Activated naive CD4-positive, alpha-beta T cell treated with Interleukin-2 at 50 U/mL for 16 hours (primary cell): Measurements from ENCODE around the gene SMOC1.
A peak's percentile ranks its signal among the peaks of the same experiment; 100 is the strongest.

Experiments
- DNase-seq: peaks from one replicate; pipeline ENCODE4 v3.0.0-alpha.2; 2020

The SMOC1 gene

DNA sequence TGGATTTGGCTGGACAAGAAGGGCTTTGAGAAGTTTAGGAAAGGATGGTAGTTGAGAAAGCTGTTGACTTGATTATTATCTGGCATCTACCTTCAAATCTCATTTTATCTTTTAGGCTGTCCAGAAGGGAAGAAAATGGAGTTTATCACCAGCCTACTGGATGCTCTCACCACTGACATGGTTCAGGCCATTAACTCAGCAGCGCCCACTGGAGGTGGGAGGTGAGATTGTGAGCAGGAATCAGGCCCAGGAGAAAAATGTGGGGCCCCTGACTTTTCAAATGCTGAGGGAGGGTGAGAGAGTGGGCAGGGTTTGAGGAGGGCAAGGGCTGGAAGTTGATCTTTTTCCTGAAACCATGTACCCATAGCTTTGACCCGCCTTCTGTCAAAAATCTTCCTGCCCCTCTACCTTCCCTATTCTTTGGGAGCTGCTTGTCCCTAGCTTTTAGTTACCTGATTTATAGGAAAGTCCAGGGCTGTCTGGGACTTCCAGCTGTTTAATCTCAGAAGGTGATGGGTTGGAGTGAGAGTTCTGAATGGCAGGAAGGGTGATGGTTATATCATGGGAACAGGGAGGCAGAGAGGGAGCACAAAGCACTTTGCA is 134.2 kb downstream of the SMOC1 start:
- DNase-seq, result no peak

DNA sequence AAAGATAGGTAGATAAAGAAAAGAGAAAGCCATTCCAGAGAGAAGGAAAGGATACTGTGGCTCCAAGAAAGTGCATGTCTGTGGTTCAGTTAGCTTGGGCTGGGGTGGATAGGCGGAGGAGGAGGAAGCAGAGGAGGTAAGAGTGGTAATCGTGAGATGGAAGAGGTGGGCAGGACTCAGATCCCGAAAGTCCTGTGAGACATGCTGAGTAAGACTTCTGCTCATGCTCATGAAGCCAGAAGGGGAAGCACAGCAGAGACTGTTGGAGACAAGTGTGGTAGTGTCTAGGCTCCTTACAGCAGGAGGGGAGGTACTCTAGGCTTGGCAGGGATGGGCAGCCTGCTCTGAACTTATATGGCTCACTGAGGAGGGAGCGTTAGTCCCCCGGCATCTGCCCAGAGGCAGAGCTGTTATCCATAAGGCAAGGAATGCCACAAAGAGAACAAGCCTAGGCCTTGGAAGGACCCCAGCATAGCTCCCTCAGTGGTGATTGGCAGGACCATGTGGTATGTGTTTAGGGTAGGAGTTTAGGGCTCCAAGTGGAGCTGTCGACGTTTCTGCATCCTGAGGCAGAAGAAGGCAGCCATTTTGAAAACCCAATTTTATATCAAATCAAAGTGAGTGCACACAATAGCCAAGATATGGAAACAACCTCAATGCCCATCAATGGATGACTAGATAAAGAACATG is 135.3 kb downstream of the SMOC1 start:
- no peak for DNase-seq

DNA sequence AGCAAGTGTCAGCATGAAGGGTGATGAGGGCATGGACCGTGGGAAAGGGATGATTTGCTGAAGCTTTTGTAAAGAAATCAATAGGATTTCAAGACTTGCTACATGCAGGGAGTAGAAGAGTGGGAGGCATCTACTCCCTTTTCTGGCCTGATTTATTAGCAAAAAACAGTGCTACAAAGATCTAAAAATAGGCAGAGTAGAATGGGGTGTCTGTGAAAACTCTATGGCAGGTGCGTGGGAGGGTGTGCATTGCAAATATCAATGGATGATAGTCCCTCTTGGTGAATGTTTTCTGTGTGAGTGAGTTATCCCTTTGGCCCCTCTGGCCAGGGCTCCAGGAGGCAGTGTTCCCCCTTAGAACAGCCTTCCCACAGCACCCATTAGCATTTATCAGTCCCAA is 139.0 kb downstream of the SMOC1 start:
- no peak for DNase-seq

DNA sequence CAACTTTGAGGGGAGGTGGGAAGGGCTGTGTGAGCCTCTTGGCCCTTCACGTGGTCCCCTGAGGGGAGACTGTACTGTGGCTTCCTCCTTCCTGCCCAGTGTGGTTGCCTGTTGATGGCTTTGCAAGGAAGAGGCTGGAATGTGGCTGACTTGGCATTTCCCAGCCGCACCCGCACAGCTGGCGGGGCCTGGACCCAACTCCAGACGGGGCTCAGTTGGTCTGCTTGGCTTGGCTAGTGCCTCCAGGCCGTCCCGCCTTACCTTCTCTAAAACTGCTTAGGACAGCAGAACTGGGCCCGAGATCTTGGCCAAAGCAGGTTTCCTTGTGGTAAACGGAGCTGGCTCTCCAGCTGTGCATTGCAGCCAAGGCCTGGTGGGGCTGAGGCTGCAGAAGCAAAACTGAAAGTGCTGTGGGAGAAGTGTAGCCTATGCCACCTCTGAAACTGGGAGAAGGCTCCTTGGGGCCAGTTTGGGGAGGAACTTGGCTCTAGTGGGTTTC is 139.5 kb downstream of the SMOC1 start:
- DNase-seq, result no peak

DNA sequence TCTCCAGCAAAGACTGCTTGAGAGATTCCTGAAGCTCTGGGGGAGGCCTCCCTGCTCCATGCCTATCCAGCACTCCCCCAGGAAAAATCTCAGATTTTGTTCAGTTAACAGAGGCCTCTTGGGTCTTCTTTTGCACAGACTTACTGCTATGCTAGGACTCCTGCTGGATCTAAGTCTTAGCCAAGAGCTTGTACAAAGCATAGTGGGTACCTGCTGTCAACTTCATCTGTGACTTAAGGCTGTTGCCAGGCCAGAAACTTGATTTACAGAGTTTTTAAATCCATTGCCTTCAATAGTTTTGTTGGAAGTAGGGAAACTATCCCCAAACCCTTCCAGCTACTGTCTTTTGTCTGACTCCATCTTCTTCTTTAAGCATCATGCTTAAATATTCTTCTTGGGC is 140.5 kb downstream of the SMOC1 start:
- DNase-seq, result no peak

DNA sequence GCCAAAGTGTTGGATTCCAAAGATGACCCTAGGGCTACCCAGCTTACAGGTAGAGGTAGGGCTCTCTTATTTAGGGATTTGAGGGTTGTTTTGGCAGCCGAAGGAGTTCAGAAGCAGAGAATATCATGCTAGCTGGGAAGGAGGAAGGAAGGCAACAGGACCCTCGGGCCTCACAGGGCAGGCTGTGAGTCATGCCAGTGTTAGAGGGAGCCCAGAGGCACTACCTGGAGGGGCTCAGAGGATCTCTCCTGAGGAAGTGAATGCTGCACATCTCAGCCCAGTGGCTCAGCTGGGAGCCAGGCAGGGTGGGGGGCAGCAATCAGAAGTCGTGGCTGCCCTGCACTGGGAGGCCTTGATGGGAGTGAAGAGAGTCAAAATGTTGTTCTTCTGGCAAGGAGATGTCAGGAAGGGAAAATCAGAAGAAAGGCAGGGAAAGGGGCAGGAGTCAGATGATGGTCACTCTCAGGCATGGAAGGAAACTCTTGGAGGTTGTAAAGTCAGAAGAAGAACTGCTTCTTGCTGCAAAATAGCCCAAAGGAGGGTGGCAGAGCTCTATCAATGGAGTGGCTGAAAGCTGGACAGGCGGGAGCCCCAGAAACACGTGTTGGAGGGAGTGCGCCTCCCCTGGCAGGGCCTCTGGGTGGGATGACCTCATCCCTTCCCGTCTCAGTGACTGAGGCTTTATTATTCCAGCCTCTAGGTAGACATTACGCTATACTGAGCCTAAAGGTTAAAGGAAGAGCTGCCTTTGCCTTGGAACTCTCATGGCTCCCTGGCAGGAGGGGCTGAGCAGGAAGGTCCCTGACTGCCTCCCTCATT is 141.3 kb downstream of the SMOC1 start:
- no peak for DNase-seq

DNA sequence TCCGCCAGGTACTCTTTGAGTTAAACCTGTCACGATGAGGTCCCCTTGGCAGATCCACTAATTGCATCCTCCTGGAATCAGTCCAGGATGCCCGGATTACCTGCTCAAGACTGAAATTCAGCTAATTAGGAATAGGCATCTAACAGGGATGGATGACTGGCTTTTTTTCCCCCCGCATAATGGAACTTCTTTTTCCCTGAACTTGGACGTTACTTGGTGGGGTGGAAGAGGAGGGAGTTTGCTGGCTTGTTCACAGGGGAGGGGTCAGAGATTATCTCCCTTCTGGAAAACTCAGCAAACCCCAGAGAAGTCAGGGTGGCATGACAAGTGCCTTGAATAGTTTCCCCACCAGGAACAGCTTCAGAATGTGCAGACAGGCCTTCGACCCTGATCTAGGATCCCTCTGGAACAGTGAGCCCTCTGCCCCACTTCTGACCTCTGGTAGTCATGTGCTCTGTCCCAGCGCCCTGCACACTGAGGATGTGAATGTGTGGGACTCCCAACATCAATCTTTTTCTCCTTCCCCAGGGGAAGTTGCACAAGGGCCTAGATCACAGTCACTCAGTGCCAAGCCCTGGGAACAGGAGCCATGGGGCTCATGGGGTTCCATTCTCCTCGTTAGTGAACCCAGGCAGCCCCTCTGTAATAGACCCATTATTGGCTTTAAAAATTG is 142.5 kb downstream of the SMOC1 start:
- no peak for DNase-seq

DNA sequence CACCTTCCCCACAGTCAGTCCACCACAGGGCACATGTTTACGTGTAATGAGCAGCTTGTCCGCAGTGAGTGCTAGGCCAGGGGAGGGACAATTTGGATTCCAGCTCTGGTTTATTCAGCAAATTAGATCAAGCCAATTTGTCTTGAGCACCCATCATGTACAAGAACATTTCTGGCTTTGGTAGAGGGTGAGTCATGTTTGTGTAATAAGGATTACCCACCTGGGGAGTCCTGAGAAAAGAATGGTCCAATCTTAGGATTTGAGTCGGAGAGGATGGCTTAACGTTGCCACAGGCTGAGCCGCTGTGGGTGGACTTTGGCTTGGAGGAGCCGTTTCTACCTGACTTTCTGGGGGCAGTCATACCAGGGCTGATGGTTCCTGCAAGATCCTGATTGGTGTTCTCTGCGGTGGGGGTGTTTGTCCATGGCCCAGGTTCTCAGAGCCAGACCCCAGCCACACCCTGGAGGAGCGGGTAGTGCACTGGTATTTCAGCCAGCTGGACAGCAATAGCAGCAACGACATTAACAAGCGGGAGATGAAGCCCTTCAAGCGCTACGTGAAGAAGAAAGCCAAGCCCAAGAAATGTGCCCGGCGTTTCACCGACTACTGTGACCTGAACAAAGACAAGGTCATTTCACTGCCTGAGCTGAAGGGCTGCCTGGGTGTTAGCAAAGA is 143.7 kb downstream of the SMOC1 start:
- no peak for DNase-seq

DNA sequence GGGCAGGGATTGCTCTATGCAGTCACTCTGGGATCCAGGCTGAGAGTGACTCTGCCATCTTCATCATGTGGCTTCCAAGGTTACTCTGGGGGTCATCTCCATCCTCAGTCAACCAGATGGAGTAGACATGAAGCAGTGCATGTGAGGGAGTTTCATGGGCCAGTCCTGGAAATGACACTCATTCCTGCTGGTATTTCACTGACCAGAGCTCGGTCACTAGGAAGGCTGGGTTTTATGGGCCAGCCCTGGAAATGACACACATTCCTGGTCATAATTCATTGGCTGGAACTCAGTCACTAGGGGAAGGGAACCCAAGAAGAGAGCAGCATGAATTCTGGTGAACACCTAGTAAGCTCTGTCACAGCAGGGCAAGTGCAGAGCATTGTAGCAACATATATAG is 144.7 kb downstream of the SMOC1 start:
- DNase-seq, result no peak

DNA sequence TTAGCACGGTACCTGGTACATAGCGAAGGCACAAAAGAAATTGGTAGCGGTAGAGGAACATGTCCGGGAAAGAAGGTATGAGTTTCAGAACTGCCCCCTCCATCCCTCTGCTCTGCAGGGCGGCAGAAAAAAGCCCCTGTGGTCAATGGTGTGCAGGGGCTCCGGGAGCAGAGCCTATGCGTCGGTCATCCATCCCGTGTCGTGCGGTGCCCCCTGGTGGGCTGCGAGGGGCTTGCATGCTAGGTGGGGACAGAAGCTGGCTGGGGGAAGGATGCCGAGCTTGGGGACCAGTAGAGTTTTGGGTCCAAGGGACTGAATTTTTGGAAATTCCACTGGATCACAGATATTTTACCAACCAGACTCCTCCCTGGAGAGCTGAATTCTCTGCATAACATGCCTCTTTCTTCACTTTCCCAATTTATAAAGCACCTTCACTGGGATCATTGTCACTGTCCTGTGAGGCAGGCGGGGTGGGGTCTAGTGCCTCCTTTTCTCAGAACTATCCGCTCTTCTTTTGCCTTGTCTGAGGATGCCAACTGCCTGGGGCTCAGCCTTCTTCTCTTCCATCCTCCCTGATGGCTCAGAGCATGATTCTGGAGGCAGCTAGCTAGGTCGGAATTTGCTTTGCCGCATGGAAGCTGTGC is 148.7 kb downstream of the SMOC1 start:
- DNase-seq, result peak; percentile 56

DNA sequence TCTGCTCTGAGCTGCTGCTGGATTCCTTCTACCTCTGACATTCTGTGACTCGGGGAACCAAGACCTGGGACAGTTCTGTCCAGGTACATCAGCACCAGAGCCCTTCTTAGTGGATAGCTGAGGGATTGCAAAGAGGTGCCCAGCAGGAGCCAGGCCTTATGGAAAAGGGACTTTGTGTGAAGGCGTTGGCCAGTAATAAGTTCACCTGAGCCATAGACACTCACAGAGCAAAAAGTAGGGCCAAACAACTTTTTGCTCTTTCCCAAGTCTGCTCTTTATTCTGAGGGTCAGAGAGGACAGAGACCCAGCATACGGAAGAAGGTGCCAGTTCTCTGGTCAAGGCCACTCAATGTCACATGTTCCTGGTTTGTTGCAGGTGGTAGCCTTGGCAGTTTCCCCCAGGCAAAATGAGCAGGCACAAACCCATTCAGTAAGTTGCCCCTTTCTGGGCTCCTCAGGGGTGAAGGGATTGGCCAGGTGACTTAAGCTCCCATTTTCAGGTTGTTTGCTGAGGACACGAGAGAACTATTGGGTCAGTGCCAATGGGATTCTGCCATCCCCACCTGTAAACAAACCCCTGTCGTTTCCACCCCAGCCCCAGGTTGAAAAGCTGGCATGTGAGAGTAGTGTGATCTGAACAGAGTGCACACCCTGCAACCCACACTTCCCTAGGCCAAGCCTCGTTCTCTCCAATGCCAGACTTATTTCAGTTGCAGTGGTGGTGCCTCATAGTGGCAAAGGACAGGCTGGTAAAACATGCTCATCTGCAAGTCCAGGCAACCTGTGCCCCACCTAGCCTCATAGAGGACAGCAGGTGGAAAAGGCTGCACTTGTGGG is 150.3 kb downstream of the SMOC1 start:
- no peak for DNase-seq

DNA sequence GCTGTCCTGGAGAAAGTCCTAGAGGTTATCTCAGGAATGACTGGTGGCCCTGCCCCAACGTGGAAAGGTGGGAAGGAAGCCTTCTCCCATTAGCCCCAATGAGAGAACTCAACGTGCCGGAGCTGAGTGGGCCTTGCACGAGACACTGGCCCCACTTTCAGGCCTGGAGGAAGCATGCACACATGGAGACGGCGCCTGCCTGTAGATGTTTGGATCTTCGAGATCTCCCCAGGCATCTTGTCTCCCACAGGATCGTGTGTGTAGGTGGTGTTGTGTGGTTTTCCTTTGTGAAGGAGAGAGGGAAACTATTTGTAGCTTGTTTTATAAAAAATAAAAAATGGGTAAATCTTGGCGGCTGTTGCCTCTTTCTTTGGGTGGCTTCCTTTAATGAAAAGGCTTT is 152.8 kb downstream of the SMOC1 start:
- DNase-seq, result no peak

DNA sequence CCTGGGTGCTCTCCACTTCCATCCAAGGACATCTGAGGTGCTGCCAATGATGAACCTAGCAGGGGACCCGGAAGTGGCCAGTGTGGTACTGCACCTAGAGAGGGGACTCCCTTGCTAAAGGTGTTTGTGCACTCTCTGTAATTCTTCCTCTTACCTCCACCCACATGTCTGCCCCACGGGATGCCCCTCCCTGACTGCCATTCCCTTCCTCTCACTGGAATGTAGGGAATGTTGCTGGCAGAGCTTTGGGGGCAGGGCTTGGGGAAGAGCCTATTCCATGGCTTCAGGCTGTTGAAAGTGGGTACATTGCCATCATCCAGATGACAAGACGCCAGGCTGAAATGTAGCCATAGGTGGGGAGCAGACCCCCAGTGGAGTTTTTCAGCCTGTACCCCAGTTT is 153.2 kb downstream of the SMOC1 start:
- no peak for DNase-seq

DNA sequence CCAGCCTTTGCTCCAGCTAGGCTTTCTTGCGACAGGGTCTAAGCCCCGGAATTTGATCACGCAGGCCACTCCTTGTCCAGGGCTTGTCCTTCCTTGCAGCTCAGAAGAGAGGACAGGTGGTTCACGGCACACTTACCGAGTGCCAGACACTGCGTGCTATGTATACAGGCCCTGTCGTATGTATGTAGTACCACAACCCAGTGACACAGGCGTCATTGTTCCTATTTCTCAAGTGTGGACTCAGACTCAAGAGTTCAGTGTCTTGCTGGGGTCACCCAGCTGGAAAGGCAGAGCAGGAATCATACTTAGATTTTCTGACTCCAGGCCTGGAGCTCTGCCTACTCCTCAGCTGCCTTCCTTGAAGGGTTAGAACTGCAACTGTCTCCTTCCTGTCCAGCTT is 153.9 kb downstream of the SMOC1 start:
- no peak for DNase-seq

DNA sequence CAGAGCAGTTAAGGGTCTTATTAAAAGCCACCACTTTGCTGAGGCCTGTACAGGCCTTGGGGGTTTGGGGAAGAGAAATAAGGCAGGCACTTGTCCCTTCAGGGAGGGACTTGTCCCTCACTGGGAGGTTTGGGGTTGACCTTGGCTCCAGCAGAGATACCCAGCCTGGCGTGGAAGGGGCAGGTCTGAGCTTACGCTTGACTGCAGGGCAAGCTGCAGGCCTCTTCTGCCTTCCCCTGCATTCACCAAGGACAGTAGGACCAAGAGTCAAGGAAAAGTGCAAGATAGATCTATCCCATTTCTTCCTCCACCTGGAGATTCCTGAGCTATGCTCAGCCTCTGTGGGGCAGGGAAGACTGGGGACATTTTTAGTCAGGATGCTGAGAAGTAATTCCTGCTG is 154.3 kb downstream of the SMOC1 start:
- DNase-seq, result no peak

DNA sequence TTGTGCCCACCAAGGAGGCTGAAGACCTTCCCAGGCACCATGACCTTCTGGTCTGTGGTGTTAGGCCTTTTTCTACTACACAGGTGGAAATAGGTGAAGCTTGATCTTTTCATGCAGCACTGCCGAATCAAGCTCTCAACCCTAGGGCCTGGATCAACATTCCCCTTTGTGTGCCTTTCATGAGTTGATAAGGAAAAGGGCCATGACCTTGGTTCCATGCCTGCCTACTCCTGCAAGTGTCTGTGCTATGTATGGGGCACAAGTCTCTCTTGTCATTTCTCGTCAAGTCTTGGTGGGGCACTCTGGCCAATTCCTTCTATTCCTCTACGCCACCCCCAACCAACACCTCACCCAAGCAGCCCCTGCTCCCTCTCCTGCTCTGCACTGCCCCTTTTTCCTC is 155.0 kb downstream of the SMOC1 start:
- no peak for DNase-seq

DNA sequence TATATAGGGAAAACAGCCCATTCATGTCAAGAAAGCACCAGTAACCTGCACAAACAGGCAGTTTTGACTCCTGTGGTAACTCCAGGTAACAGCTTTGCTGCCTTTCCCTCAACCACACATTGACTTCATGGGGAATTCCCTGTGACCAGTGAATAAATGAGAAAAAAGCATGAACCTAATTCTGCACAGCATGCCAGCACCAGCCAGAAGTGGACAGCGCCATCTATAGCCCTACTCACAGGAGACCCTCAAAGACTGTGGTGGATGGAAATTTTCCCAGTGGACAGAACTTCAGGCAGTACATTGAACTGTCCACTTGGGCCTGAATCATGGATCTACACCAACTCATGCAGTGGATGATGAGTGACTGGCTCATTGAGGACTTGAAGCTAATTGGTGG is 157.4 kb downstream of the SMOC1 start:
- no peak for DNase-seq

DNA sequence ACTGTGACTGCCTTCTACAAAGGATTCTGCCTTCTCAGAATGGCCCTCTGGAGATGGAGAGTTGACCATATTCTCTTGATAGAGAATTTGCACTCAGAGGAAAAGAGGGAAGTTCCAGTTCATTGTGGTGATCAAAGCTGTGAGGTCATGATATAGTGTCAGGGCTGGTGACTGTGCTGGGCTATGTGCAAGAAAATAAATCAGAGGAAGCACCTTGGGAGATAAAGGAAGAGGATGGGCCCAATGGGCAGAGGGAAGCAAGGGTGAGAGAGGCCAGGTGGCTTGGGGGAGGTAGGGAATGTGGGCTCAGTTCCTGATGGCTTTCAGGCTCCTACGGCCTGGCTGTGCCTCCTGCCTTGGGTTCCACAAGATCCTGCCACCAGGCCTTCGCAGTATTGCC is 163.8 kb downstream of the SMOC1 start:
- DNase-seq, result no peak

DNA sequence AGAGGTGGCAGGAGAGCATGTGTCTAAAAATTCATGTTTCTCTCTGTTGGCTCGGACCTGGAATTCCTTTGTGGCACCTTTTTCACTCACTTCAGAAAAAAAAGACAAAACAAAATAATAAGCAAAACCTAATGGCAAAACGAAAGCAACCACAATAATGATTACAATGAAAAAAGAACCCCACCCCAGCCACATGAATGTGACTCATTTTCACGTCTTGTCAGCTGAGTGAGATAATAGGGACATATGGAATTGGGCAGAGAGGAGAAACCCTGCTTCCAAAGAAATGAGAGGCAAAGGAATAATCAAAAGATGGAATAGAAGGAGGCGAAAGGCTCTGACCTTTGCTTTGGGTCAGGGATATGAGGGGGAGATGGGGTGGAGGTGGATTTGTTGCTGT is 166.1 kb downstream of the SMOC1 start:
- no peak for DNase-seq

DNA sequence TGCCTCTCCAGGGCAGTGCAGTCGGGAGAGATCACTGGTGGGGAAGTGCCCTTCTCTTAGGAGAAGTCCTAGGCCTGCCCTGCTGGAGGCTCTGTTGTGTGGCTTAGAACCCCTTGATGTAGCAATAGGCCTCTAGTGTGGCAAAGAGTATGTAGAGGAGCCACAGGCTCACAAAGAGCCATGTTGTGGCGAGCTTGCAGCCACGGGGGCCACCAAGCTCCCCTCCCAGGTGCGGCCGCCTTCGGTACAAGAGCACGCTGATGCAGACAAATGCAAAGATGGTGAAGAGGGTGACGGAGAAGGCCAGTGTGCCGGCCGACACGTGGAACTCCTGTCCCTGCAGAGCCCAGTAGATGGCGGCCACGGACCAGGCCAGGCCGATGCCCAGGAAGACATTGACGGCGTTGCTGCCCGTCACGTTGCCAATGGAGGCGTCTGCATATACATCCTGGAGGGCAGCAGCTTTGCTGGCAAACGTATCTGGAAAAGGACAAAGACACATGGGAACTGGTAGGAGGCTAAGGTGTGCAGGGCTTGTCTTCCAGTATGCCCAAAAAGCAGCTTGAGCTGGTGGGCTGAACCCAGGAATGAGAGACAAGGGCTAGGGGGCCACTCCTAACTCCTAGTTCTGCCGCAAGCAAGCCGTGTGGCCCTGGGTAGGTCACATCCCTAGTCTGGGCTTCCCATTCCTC is 166.8 kb downstream of the SMOC1 start:
- no peak for DNase-seq
